SIG-M5 treated with dmso at 0.1 percent for 504 hours (cell line): Measurements from ENCODE around the gene OTUB1.
A peak's percentile ranks its signal among the peaks of the same experiment; 100 is the strongest.

Experiments used
- DNase-seq: peaks from one replicate; lab custom pipeline; 2025; ENCODE audit not compliant: unreplicated experiment; lab: John Stamatoyannopoulos, UW

OTUB1 gene

GRCh38 chr11:64004590-64004984 lies 18.3 kb downstream of the OTUB1 start:
- DNase-seq, result no peak

GRCh38 chr11:64005691-64006090 lies 19.5 kb downstream of the OTUB1 start:
- no peak for DNase-seq

- no peak for DNase-seq
These were observed 20.2 kb downstream of the OTUB1 start for GRCh38 chr11:64006398-64006797.

GRCh38 chr11:64007160-64007628 lies 21.0 kb downstream of the OTUB1 start:
- DNase-seq, result peak; percentile 47

GRCh38 chr11:64007629-64008282 lies 21.5 kb downstream of the OTUB1 start:
- no peak for DNase-seq

- no peak for DNase-seq
These were observed 22.2 kb downstream of the OTUB1 start for GRCh38 chr11:64008283-64008913.

GRCh38 chr11:64008914-64009633 lies 22.8 kb downstream of the OTUB1 start:
- no peak for DNase-seq

- DNase-seq, result no peak
These were observed 23.5 kb downstream of the OTUB1 start for GRCh38 chr11:64009710-64010109.

GRCh38 chr11:64010783-64011182 lies 24.5 kb downstream of the OTUB1 start:
- DNase-seq, result no peak

GRCh38 chr11:64011371-64011770 lies 25.1 kb downstream of the OTUB1 start:
- no peak for DNase-seq

GRCh38 chr11:64013141-64013896 lies 27.1 kb downstream of the OTUB1 start:
- no peak for DNase-seq

GRCh38 chr11:64014356-64014755 lies 28.1 kb downstream of the OTUB1 start:
- DNase-seq, result no peak

- no peak for DNase-seq
These were observed 29.3 kb downstream of the OTUB1 start for GRCh38 chr11:64015510-64015909.

- no peak for DNase-seq
These were observed 30.0 kb downstream of the OTUB1 start for GRCh38 chr11:64015935-64016845.

- no peak for DNase-seq
These were observed 31.6 kb downstream of the OTUB1 start for GRCh38 chr11:64017945-64018224.

GRCh38 chr11:64018310-64018709 lies 32.1 kb downstream of the OTUB1 start:
- no peak for DNase-seq

- no peak for DNase-seq
These were observed 33.1 kb downstream of the OTUB1 start for GRCh38 chr11:64019106-64020037.

GRCh38 chr11:64020976-64021756 lies 34.9 kb downstream of the OTUB1 start:
- DNase-seq, result no peak

GRCh38 chr11:64021757-64022093 lies 35.5 kb downstream of the OTUB1 start:
- no peak for DNase-seq
